H1 (cell line): Measurements from ENCODE around the gene CHP2. TPM values are rescaled to one million over a fixed set of nuclear protein-coding genes. Genes with fewer than 3 reads are reported as not detected.

ENCODE experiments used
- KDM5A ChIP-seq: fragments of 200-600 bp; IDR thresholded peaks from 2 replicates; pipeline ENCODE4 v1.7.1; 2012; ENCODE audit warnings: mild to moderate bottlenecking, low read length, inconsistent platforms, mixed read lengths
- MAFK ChIP-seq: IDR thresholded peaks from 2 replicates; pipeline ENCODE4 v1.6.1; 2012; ENCODE audit warnings: low read depth, mild to moderate bottlenecking, improper control_type of control experiment, low read length
- polyA plus RNA-seq, 7 experiments: library from polyadenylated mRNA; depleted of rRNA in 3 of 7; stranded (reverse) in 5 of 7; unstranded in 2 of 7; fragments of >200 nt in 5 of 7; fragments of 200-250 nt in 2 of 7; gene quantifications; 1 replicate in 5 of 7; 2 replicates in 1 of 7; 4 replicates in 1 of 7; pipeline versions ENCODE4 v1.2.1 to v1.2.3, GENCODE V29; 2011 to 2013; ENCODE audit warnings: missing spikeins in 2 of 7, mixed read lengths in 2 of 7
- total RNA-seq: library from RNA; stranded (reverse); fragmentation: NEBNext Ultra II Directional; extraction: Animal tissue kit (Norgen Biotek cat#: 25700); gene quantifications from 2 replicates; pipeline ENCODE4 v1.2.1, GENCODE V29; 2021
- TF ChIP-seq, protein P1 (sequence below): fragments of 300-600 bp; sonication (generic); IDR thresholded peaks from 2 replicates; pipeline ENCODE4 v1.7.1; 2012; ENCODE audit warnings: low read length, moderate library complexity, mild to moderate bottlenecking, inconsistent platforms; ENCODE audit not compliant: insufficient replicate concordance

CHP2 gene
- total and polyA plus RNA-seq, 2 of the 8 experiments (the other 6 are each of a cell fraction or from before 2014, with no cell fraction given), result 1.3 to 1.6 TPM

DNA sequence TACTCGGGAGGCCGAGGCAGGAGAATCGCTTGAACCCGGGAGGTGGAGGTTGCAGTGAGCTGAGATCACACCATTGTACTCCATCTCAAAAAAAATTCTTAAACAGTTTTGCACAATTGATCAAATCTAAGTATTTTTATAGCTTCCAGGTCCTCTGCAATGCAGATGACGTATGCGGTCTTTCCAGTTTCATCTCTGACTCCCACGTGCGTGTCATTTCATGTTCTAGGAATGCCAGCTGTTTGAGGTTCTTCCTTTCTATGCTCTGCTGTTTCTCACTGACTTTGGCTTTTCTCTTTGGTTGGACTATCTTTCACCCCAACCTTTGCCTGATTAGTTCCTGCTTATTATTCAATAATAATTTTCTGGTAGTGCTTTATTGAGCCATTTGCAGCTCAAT lies 16.2 kb downstream of the CHP2 start (continued):
- TF ChIP-seq, protein P1, sequence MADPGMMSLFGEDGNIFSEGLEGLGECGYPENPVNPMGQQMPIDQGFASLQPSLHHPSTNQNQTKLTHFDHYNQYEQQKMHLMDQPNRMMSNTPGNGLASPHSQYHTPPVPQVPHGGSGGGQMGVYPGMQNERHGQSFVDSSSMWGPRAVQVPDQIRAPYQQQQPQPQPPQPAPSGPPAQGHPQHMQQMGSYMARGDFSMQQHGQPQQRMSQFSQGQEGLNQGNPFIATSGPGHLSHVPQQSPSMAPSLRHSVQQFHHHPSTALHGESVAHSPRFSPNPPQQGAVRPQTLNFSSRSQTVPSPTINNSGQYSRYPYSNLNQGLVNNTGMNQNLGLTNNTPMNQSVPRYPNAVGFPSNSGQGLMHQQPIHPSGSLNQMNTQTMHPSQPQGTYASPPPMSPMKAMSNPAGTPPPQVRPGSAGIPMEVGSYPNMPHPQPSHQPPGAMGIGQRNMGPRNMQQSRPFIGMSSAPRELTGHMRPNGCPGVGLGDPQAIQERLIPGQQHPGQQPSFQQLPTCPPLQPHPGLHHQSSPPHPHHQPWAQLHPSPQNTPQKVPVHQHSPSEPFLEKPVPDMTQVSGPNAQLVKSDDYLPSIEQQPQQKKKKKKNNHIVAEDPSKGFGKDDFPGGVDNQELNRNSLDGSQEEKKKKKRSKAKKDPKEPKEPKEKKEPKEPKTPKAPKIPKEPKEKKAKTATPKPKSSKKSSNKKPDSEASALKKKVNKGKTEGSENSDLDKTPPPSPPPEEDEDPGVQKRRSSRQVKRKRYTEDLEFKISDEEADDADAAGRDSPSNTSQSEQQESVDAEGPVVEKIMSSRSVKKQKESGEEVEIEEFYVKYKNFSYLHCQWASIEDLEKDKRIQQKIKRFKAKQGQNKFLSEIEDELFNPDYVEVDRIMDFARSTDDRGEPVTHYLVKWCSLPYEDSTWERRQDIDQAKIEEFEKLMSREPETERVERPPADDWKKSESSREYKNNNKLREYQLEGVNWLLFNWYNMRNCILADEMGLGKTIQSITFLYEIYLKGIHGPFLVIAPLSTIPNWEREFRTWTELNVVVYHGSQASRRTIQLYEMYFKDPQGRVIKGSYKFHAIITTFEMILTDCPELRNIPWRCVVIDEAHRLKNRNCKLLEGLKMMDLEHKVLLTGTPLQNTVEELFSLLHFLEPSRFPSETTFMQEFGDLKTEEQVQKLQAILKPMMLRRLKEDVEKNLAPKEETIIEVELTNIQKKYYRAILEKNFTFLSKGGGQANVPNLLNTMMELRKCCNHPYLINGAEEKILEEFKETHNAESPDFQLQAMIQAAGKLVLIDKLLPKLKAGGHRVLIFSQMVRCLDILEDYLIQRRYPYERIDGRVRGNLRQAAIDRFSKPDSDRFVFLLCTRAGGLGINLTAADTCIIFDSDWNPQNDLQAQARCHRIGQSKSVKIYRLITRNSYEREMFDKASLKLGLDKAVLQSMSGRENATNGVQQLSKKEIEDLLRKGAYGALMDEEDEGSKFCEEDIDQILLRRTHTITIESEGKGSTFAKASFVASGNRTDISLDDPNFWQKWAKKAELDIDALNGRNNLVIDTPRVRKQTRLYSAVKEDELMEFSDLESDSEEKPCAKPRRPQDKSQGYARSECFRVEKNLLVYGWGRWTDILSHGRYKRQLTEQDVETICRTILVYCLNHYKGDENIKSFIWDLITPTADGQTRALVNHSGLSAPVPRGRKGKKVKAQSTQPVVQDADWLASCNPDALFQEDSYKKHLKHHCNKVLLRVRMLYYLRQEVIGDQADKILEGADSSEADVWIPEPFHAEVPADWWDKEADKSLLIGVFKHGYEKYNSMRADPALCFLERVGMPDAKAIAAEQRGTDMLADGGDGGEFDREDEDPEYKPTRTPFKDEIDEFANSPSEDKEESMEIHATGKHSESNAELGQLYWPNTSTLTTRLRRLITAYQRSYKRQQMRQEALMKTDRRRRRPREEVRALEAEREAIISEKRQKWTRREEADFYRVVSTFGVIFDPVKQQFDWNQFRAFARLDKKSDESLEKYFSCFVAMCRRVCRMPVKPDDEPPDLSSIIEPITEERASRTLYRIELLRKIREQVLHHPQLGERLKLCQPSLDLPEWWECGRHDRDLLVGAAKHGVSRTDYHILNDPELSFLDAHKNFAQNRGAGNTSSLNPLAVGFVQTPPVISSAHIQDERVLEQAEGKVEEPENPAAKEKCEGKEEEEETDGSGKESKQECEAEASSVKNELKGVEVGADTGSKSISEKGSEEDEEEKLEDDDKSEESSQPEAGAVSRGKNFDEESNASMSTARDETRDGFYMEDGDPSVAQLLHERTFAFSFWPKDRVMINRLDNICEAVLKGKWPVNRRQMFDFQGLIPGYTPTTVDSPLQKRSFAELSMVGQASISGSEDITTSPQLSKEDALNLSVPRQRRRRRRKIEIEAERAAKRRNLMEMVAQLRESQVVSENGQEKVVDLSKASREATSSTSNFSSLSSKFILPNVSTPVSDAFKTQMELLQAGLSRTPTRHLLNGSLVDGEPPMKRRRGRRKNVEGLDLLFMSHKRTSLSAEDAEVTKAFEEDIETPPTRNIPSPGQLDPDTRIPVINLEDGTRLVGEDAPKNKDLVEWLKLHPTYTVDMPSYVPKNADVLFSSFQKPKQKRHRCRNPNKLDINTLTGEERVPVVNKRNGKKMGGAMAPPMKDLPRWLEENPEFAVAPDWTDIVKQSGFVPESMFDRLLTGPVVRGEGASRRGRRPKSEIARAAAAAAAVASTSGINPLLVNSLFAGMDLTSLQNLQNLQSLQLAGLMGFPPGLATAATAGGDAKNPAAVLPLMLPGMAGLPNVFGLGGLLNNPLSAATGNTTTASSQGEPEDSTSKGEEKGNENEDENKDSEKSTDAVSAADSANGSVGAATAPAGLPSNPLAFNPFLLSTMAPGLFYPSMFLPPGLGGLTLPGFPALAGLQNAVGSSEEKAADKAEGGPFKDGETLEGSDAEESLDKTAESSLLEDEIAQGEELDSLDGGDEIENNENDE, result no peak
- TF ChIP-seq KDM5A, result no peak
- no peak for TF ChIP-seq MAFK
- TF ChIP-seq, all 59 proteins: peak for 0
